22Rv1 (cell line): Measurements from ENCODE around the gene PHF1.

Source experiments
- H3K27ac ChIP-seq: fragments of 450-650 bp; 2 replicates; pipeline ENCODE4 v1.5.1; 2017
- ZFX ChIP-seq: fragments of 450-650 bp; IDR thresholded peaks from 2 replicates; pipeline ENCODE4 v1.6.1; 2017; ENCODE audit warnings: antibody characterized with exemption, borderline replicate concordance
- TF ChIP-seq, protein P1 (sequence below): fragments of 450-650 bp; IDR thresholded peaks from 2 replicates; pipeline ENCODE4 v1.5.1; 2017; ENCODE audit warnings: mild to moderate bottlenecking

Gene PHF1

DNA sequence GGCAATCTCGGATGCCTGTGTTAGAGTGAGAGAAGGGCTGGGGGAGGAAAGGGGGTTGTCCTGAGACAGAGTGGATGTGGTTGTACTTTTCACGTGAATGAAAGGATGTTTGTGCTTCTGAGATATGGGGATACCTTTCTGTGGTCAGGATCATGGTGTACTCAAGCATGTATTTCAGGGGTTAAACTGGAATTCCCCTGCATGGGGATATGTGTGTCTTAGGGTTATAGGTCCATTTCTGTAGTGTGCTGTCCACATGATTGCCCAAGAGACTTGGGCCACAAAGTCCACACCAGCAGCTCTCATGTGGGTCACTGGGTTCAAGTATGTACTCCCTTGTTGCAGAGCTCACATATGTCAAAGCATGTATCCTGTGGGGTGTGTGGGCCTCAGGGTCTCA is 19.5 kb downstream of the PHF1 start:
- TF ChIP-seq ZFX, result no peak
- TF ChIP-seq, protein P1, sequence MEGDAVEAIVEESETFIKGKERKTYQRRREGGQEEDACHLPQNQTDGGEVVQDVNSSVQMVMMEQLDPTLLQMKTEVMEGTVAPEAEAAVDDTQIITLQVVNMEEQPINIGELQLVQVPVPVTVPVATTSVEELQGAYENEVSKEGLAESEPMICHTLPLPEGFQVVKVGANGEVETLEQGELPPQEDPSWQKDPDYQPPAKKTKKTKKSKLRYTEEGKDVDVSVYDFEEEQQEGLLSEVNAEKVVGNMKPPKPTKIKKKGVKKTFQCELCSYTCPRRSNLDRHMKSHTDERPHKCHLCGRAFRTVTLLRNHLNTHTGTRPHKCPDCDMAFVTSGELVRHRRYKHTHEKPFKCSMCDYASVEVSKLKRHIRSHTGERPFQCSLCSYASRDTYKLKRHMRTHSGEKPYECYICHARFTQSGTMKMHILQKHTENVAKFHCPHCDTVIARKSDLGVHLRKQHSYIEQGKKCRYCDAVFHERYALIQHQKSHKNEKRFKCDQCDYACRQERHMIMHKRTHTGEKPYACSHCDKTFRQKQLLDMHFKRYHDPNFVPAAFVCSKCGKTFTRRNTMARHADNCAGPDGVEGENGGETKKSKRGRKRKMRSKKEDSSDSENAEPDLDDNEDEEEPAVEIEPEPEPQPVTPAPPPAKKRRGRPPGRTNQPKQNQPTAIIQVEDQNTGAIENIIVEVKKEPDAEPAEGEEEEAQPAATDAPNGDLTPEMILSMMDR, result no peak
- H3K27ac ChIP-seq, result peak overlapping the region; percentile 88; the same call in 1 of the 2 replicates

DNA sequence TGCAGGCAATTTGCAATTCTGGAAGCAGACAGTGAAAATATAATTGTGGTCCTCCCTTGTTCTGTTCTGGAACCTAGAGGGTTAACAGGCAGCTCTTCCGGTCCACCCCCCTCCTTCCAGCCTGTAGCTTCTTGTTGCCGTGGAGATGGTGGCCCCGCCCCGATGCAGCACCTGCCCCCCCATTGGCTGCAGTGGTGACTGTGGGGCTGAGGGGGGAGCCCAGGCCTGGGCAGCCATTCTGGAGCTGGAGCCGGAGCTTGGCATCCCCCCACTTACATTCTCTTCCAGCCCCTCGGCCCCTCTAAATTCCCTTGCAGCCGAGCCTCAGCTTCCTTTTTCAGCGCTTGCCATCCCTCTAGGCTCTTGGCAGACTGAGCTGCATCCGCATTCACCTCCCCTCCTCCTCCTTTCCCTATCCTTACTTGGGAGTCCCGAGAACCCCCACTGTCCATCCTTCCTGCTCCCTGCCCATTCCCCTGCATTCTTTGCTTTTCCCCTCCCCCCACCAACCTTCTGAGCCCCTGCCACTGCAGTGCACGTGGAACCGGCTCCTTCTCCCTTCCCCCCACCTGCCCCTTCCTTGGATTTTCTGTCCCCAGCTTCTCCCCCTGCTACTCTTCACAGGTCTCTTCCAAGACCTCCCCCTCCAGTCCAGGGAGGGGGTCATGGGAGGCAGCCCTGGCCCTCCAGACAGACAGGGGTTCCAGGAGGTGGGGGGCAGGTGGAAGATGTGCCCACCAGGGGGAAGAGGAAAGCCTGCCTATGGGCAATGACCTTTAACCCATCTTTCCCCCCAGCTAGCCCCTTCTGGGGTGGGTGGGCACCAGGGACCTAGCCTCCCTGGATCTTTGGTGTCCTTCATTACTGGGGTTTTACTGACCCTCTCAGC is 20.4 kb downstream of the PHF1 start:
- no peak overlapping the region for H3K27ac ChIP-seq
- TF ChIP-seq, protein P1, result no peak
- TF ChIP-seq ZFX, result no peak

DNA sequence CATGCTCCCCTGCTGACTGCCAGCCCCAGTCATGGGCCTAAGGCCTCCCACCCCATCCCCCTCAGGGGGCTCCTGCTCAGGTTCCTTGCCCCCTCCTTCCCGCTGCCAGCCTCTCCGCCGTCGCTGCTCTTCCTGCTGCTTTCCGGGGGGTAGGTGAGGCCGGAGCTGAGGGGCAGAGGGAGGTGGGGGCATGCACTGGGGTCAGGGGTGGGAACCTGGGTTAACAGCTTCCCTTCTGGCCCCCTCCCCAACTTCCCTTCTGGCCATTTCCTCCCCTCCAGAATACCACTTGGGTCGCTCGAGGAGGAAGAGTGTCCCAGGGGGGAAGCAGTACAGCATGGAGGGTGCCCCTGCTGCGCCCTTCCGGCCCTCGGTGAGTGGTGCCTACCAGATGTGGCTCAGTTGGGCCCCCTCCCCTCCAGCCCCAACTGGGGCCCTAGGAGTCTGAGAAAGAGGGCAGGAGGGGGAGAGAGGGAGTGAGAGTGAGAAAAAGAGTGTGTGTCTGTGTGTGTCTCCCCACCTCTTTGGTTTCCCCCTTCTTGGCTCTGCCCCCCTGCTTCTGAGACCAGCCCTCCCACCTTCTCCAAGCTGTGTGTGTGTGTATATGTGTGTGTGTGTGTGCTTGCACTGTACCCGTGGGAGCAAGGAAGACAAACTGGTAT is 21.2 kb downstream of the PHF1 start:
- TF ChIP-seq, protein P1, result no peak
- no peak for TF ChIP-seq ZFX
- H3K27ac ChIP-seq, result no peak overlapping the region

DNA sequence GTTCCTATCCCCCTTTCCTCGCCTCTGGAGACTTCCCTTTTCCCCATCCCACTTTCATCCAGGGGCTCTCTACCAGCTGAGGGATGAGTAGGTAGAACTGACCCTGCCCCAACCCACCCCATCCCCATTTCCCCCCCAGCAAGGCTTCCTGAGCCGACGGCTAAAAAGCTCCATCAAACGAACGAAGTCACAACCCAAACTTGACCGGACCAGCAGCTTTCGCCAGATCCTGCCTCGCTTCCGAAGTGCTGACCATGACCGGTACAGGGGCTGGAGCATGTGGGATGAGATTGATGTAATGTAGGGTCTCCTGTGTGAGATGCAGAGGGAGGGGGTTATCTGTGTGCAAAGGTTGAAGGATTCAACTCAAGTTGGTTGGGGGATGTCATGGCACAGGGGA is 21.7 kb downstream of the PHF1 start:
- TF ChIP-seq ZFX, result no peak
- TF ChIP-seq, protein P1, result no peak
- H3K27ac ChIP-seq, result no peak overlapping the region

DNA sequence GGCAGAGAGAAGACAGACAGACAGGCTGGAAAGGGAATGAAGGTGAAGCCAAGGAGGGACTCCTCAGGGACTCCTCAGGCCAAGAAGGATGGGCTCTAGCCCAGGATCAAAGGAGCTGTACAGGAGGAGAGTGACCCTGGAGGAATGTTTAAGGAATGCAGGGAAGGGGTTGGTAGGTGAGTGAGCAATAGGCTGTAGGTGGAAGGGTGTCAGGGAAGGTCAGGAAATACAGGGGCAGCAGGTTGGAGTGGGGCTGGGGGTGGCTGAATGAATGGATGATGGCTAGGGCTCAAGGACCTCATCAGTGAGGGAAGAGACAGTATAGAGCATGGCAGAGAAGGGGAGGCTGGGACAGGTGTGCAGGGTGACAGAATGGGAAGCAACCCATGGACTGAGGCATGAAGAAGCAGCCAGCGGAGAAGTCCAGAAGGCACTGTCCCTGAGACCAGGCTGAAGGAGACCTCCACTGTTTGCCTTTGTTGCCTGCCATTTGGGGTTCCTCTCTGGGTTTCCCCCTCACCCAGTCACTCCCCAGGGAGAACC is 22.3 kb downstream of the PHF1 start:
- TF ChIP-seq ZFX, result no peak
- TF ChIP-seq, protein P1, result no peak
- H3K27ac ChIP-seq, result no peak overlapping the region

DNA sequence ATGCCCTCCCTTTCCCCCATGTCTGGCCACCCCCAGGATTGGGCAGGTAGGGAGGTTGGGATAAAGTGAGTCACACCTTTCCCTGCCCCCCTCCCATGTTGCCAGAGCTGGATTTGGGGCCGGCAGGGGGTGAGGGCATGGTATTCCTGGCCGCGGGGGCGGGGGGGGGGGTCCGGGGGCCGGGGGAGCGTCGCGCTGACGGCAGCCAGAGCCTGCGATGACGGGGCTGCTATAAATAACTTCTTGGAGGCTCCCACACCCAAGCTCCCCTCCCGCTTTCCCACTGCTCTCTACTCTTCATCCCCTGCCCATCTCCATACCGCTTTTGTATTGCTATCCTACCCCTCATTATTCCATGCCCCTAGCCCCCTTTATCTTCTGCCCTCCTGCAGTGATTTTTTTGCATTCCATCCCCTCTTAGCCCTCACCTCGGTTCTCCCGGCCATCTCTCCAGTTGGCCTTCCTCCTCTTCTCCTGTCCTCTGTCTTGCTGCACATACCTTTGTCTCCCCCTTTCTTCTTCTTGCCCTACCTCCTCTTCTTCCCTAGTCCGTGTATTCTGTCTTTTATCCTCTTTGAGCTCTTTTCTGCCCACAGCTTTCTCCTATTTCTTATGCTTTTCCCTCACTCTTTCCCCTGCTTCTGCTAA is 22.9 kb downstream of the PHF1 start:
- H3K27ac ChIP-seq, result no peak overlapping the region
- TF ChIP-seq, protein P1, result no peak
- no peak for TF ChIP-seq ZFX
